Daoy (cell line): Measurements from ENCODE around the gene CADPS2. TPM values are rescaled to one million over a fixed set of nuclear protein-coding genes. Genes with fewer than 3 reads are reported as not detected.

Experiments
- DNase-seq: peaks from one replicate; pipeline ENCODE4 v3.0.0-alpha.2; 2015; ENCODE audit warnings: low read depth
- total RNA-seq: library from RNA; depleted of rRNA; stranded (reverse); fragments of >200 nt; shearing (Covaris generic); gene quantifications from 2 replicates; pipeline ENCODE4 v1.2.3, GENCODE V29; 2014

Gene CADPS2
- total RNA-seq, 1 experiment from 2014 or later, result 12.2 TPM

GRCh38 chr7:122457325-122457724, 428.9 kb downstream of the CADPS2 start:
- DNase-seq, result no peak

DNA sequence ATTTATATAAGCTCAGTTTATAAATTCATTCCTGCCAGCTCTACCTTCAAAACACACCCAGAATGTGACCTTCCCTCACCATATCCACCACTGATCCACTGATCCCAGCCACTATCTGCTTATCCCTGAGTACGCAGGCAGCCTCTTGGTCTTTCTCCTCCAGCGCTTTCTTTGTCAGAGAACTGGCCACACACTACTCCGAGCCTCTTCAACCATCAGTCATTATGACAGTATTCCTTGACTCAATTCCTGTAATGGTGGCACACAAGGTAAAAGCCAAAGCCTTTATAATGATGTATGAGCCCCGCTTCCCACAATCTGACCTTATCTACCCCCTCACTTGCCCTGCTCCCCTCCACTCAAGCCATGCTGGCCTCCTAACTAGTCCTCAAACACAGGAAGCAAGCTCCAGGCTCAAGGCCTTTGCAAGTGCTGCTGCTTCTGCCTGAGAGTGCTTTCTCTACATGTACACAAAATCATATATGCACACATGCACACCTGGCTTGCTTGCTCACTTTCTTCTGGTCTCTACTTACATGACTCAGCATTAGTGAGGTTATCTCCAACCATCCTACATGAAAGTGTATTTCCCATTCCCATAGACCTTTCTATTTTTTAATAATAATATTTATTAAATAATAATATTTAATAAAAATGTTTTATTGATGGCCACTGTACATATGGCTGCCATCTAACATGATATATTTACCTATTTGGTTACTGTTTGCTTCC, 431.3 kb downstream of the CADPS2 start:
- no peak for DNase-seq

- no peak for DNase-seq
Observed at GRCh38 chr7:122453432-122453831, 432.8 kb downstream of the CADPS2 start.

- no peak for DNase-seq
Observed at GRCh38 chr7:122448893-122449589, 437.2 kb downstream of the CADPS2 start.

- no peak for DNase-seq
Observed at GRCh38 chr7:122442929-122443328, 443.3 kb downstream of the CADPS2 start.

DNA sequence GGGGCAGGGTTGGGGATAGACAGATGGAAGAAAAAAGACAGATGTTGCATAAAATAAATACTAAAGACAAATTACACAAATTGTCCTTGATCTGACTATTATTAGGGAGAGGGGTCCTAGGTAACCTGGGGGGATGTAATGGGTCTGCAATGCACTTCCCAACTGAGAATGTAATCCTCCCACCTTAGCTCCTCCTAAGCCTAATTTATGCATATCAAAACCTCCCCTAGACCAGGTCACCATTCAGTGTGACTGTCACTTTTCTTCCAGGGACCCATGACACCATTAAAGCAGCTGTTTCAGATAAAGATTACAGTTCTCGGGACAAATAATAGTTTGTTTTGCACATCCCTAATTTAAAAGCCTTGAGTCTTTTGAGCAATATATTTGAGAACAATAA, 447.8 kb downstream of the CADPS2 start:
- no peak for DNase-seq

DNA sequence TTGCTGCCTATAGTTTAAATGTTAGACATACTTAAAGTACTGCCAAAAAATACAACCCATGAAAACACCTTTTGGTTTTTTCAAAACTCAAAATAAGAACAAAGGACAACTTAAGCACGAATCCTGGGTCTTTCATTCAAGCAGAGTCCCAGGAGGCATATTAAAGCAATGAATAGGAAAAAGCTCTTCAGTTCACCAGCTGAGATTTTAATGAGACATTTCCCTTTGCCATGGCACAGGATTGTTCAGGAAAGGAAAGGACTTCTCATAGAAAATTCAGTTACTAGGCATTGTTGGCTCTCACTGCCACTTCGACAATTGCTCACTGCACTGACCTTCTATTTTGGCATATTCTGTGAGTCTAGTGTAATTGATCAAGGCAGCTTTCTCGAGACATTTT, 448.3 kb downstream of the CADPS2 start:
- no peak for DNase-seq

- DNase-seq, result no peak
Observed at GRCh38 chr7:122433765-122434164, 452.5 kb downstream of the CADPS2 start.

DNA sequence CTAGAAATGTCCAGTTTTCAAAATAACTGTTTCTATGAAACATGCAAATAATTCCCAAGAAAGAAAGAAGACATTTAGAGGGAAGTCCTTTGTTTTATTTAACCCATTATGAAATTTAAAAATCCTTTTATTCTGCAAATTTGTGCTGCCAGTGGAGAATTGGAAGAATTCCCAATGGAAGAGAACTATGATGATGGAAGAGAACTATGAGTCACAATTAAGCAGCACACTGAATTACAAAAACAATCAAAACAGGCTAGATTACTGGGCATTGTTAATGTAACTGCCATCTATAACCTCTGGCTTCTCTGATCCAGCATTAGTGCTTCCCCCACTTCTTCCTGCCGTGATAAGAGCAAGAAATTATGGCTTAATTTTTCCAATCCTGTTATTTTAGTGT, 455.6 kb downstream of the CADPS2 start:
- DNase-seq, result no peak

GRCh38 chr7:122429926-122430325, 456.3 kb downstream of the CADPS2 start:
- DNase-seq, result no peak

DNA sequence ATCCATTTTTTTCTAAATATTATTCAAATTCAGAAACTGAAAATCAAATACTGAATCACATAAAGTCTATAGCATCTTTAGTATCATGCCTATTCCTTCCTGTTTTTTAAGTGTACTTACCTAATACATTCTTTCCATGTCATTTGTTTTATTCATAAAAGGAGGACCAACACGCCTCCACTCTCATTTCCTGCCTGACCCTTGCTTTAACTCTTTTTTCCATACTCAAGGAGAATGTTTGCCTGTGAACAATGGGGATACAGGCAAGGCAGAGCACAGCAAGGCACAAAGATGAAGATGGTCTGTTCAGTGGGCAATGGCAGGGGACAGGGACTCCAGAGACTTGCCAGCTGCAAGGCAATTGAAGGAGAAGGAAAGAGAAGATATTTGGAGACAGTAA, 460.5 kb downstream of the CADPS2 start:
- DNase-seq, result no peak

GRCh38 chr7:122423591-122423990, 462.7 kb downstream of the CADPS2 start:
- DNase-seq, result no peak

DNA sequence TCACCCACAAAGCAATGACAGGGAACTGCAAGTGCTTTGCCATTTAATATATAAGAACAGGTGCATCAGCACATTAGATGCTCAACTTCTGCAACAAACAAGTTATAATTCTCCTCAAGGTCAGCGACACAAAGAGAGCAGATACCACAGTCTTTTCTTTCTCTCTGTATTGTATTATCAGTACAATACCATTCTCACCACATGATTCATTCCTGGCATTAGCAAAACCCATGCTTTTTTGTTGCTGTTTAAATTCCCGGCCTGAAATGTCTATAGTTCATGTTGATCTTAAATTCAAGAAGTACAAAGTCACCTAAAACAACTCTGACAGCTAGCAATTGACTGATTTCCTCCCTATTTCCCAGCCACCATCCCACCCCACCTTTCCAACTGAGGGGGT, 469.9 kb downstream of the CADPS2 start:
- DNase-seq, result no peak

GRCh38 chr7:122415510-122415909, 470.8 kb downstream of the CADPS2 start:
- no peak for DNase-seq

DNA sequence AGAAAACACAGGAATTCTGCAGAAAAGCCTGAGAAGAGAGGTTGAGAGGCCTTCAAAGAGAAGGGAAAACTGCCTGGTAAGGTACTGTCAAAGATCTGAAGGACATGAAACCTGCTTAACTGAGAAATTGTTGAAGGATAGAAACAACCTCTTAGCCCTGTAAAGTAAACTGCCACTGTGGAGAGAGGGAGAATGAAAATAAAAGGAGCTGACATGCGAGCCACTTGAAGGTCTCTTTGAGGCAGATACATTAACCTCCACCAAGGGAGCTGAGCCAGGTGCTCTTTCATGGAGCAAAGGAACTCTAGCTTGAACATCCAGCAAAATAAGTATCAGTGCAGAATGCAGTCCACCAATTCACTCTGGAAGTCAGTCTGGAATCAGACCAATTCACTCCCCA, 472.9 kb downstream of the CADPS2 start:
- no peak for DNase-seq

- peak; percentile 28 for DNase-seq
Observed at GRCh38 chr7:122412883-122413282, 473.4 kb downstream of the CADPS2 start.

GRCh38 chr7:122412441-122412840, 473.8 kb downstream of the CADPS2 start:
- DNase-seq, result no peak

DNA sequence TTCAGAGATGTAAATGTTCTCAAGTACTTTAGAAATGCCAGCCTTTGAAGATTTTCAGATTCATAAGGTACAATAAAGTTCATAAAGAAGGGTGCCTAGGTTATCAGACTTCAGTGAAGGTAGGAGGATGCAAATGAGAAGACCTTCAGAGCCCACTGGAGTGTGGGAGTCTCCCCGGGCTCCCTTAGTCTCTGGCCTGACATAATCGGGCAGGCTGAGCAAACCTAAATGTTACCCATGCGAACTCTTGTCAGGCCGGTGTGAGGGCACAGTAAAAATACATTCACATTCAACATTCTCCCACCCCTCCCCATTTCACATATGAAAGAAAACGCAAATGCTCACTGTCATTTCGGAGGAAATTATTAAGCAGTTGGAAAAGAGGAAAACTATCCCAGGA, 479.1 kb downstream of the CADPS2 start:
- no peak for DNase-seq

GRCh38 chr7:122403113-122403512, 483.1 kb downstream of the CADPS2 start:
- DNase-seq, result no peak

DNA sequence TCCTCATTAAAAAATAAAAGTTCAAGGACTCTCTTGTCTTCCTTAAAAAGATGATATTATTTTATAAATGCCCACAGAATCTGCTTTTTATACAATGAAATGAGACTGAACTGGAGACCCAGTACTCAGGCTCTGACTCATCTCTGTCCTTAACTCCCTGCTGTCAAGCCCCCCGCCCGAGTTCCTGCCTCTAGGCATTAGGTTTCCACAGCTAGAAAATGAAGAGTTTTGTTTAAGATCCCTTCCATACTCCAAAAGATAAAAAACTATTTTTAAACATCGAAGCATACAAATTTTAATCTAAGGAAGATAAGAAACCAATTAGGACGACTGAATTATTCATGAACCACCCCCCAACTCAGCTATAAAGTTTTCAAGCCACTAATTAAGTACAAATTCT, 484.0 kb downstream of the CADPS2 start:
- DNase-seq, result no peak

DNA sequence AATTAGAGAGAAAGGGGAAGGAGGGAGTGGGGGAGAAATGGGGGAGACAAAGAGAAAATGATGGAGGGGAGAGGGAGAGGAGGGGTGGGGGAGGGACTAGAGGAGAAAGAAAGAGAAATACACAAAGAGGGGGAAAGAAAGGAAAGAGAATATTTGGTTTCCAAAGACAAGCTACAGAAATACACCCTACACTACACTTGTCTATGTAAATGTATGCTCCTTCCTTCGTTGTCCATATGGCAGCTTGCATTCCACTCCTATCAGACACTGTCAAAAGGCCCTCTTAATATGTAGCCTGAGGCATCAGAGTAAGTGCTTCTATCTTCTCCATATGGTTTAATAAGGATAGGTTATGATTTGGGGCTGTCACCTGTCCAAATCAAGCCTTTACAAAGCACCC, 488.9 kb downstream of the CADPS2 start:
- DNase-seq, result no peak

- DNase-seq, result no peak
Observed at GRCh38 chr7:122394512-122394911, 491.7 kb downstream of the CADPS2 start.

GRCh38 chr7:122384528-122384927, 501.7 kb downstream of the CADPS2 start:
- DNase-seq, result no peak

- DNase-seq, result no peak
Observed at GRCh38 chr7:122383934-122384333, 502.3 kb downstream of the CADPS2 start.
